K562 (cell line): Measurements from ENCODE around the gene BBC3. TPM values are rescaled to one million over a fixed set of nuclear protein-coding genes. Genes with fewer than 3 reads are reported as not detected.

ENCODE experiments used
- BCOR ChIP-seq: fragments of 450-650 bp; IDR thresholded peaks from 2 replicates; pipeline ENCODE4 v1.6.1; 2016
- CBFA2T3 ChIP-seq: fragments of 450-650 bp; IDR thresholded peaks from 2 replicates; pipeline ENCODE4 v1.6.1; 2017
- CXXC5 ChIP-seq: fragments of 250-450 bp; sonication (Bioruptor Pico); IDR thresholded peaks from 2 replicates; pipeline ENCODE4 v1.8.0; 2022; ENCODE audit warnings: inconsistent platforms, mild to moderate bottlenecking, moderate library complexity
- DACH1 ChIP-seq: fragments of 450-650 bp; IDR thresholded peaks from 2 replicates; pipeline ENCODE4 v1.6.1; 2018; ENCODE audit not compliant: partially characterized antibody
- ESRRB ChIP-seq: fragments of 250-450 bp; sonication (Bioruptor Pico); IDR thresholded peaks from 2 replicates; pipeline ENCODE4 v1.5.0; 2020; ENCODE audit warnings: mild to moderate bottlenecking, moderate library complexity, borderline replicate concordance
- FOXA3 ChIP-seq, 2 experiments: fragments of 450-650 bp in 1 of 2; sonication (generic) in 1 of 2; formaldehyde crosslinking; IDR thresholded peaks in 1 of 2; conservative IDR thresholded peaks in 1 of 2; 2 replicates each; pipeline versions ENCODE4 v1.4.0 to v1.8.0; 2020 to 2022; ENCODE audit warnings: mild to moderate bottlenecking in 2 of 2, missing genetic modification reagents in 1 of 2
- GABPA ChIP-seq: fragments of 200-800 bp; sonication (Bioruptor generic); conservative IDR thresholded peaks from 2 replicates; pipeline ENCODE4 v1.6.1; 2016; ENCODE audit warnings: low read depth, missing genetic modification characterization, missing compliant biosample characterization
- JUNB ChIP-seq: fragments of 450-650 bp; formaldehyde crosslinking; conservative IDR thresholded peaks from 2 replicates; pipeline ENCODE4 v1.4.0; 2020; ENCODE audit warnings: mild to moderate bottlenecking
- MAFK ChIP-seq: IDR thresholded peaks from 2 replicates; pipeline ENCODE4 v1.6.1; 2011; ENCODE audit warnings: low read length, improper control_type of control experiment
- MED1 ChIP-seq: sonication (generic); formaldehyde crosslinking; IDR thresholded peaks from 2 replicates; pipeline ENCODE4 v1.8.1; 2023; ENCODE audit warnings: missing genetic modification reagents, borderline replicate concordance
- MXI1 ChIP-seq: IDR thresholded peaks from 2 replicates; pipeline ENCODE4 v1.6.1; 2011; ENCODE audit warnings: low read depth, mild to moderate bottlenecking, improper control_type of control experiment, low read length
- NR4A1 ChIP-seq, 2 experiments: fragments of 250-450 bp in 1 of 2; fragments of 450-650 bp in 1 of 2; sonication (Bioruptor Pico) in 1 of 2; IDR thresholded peaks; 2 replicates each; pipeline versions ENCODE4 v1.4.0 to v1.6.1; 2016 to 2020; ENCODE audit warnings: mild to moderate bottlenecking in 2 of 2, missing compliant biosample characterization in 1 of 2, missing genetic modification characterization in 1 of 2, moderate library complexity in 1 of 2
- PHF8 ChIP-seq: fragments of 200-600 bp; sonication (generic); IDR thresholded peaks from 2 replicates; pipeline ENCODE4 v1.6.1; 2012; ENCODE audit warnings: mixed run types, mild to moderate bottlenecking, inconsistent platforms, low read length, moderate library complexity, borderline replicate concordance
- POLR2A ChIP-seq: fragments of 450-650 bp; conservative IDR thresholded peaks from 2 replicates; pipeline ENCODE4 v1.6.1; 2016
- PYGO2 ChIP-seq: fragments of 450-650 bp; IDR thresholded peaks from 2 replicates; pipeline ENCODE4 v1.6.1; 2016; ENCODE audit warnings: mild to moderate bottlenecking, missing genetic modification characterization, moderate library complexity, missing compliant biosample characterization
- STAT5B ChIP-seq: fragments of 250-450 bp; sonication (Bioruptor Pico); IDR thresholded peaks from 2 replicates; pipeline ENCODE4 v1.8.0; 2021; ENCODE audit warnings: mild to moderate bottlenecking, inconsistent platforms
- ZFX ChIP-seq: sonication (generic); formaldehyde crosslinking; IDR thresholded peaks from 2 replicates; pipeline ENCODE4 v1.8.0; 2022; ENCODE audit warnings: mild to moderate bottlenecking, missing genetic modification reagents, moderate library complexity
- ZNF316 ChIP-seq: fragments of 450-650 bp; IDR thresholded peaks from 2 replicates; pipeline ENCODE4 v1.6.1; 2016
- ZNF717 ChIP-seq: fragments of 250-450 bp; sonication (Bioruptor Pico); IDR thresholded peaks from 2 replicates; pipeline ENCODE4 v1.5.0; 2021
- polyA plus RNA-seq, 8 experiments: library from polyadenylated mRNA; depleted of rRNA in 4 of 8; stranded (reverse) in 5 of 8; unstranded in 3 of 8; fragments of >200 nt; fragmentation: Nextera tagmentation in 2 of 8; fragmentation: Illumina TruSeq in 1 of 8; extraction: Ambion mirVana in 2 of 8; extraction: Trizol in 1 of 8; gene quantifications; 2 replicates each; pipeline versions ENCODE4 v1.2.1 to v1.2.3, GENCODE V29; 2011 to 2014; ENCODE audit warnings: inconsistent platforms in 1 of 8, missing spikeins in 1 of 8
- total RNA-seq, 7 experiments: library from RNA; depleted of rRNA in 6 of 7; stranded (reverse); fragments of >200 nt in 6 of 7; fragmentation: Illumina TruSeq in 2 of 7; extraction: Trizol in 2 of 7; gene quantifications; 2 replicates each; pipeline versions ENCODE4 v1.2.1 to v1.2.3, GENCODE V29; 2011 to 2021; ENCODE audit warnings: low replicate concordance in 1 of 7
- TF ChIP-seq, protein P1 (sequence below), 2 experiments: fragments of 450-650 bp; IDR thresholded peaks; 2 replicates each; pipeline ENCODE4 v1.6.1; 2018; ENCODE audit warnings: mild to moderate bottlenecking in 2 of 2, low read depth in 1 of 2; ENCODE audit not compliant: partially characterized antibody in 2 of 2
- TF ChIP-seq, protein P2 (sequence below): fragments of 250-450 bp; sonication (Bioruptor Pico); IDR thresholded peaks from 2 replicates; pipeline ENCODE4 v1.4.0; 2020; ENCODE audit warnings: mild to moderate bottlenecking
- TF ChIP-seq, protein P3 (sequence below): fragments of 450-650 bp; formaldehyde crosslinking; IDR thresholded peaks from 2 replicates; pipeline ENCODE4 v1.4.0; 2020; ENCODE audit warnings: mild to moderate bottlenecking, moderate library complexity

The BBC3 gene
- total and polyA plus RNA-seq, 9 of the 15 experiments (the other 6 are each of a cell fraction or from before 2014, with no cell fraction given) = 0.15 to 30.7 (median 4.8) TPM

DNA sequence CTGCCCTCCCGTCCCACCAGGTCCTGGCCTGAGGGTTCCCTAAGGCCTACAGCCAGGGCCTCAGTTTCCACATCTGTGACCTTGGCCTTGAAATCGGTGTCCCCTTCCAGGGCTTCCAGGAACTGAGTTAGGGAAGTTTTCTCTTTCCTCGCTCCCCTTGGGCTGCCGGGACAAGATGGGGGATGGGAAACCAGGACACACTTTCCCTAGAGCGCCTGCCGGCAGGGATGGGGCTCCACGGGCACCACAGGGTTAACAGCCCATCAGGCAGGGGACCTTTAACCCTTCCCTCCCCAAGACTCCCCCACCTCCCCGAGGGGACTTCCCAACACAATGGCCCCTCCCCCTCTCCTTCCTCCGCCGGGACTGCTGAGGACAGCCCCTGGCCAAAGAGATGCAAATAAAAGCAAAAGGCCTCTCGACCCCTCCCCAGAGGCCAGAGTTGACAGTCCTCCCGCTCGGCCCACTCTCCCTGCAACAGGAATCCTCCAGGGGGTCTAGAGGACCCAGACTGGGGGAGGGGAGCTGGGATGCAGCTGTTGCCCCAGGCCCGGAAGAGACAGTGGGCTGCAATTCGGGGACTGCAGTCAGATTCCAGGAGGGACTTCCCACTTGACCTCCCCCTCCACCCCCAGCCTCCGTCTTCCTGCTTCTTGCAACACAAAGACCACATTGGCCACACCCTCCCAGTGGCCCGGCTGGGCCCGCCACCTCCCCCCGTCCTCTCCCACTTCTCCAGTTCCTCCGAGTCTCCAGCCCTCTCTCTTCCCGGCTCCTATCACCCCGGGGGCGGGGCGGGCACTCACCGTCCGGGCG lies 3.4 kb downstream of the BBC3 start (continued):
- TF ChIP-seq ZFX (CRISPR knock-in tag) (no peak; the same call in none of the 2 replicates), ZNF717 (CRISPR knock-in tag) (no peak), DACH1 (peak; percentile 85), MXI1 (0 out of 2 replicates have a peak, but pooled peaks have one; percentile 22), POLR2A (peak; percentile 3; the same call in 1 of the 2 replicates), MAFK (no peak), ESRRB (CRISPR knock-in tag) (no peak), BCOR (peak; percentile 99), PYGO2 (tag) (no peak), PHF8 (peak; percentile 20; the same call in 1 of the 2 replicates), CBFA2T3 (no peak; the same call in 1 of the 2 replicates), JUNB (no peak), NR4A1 (CRISPR knock-in tag; IDR thresholded peaks at IDR 0.05) (no peak), NR4A1 (tag; IDR thresholded peaks at IDR 0.05) (no peak), FOXA3 (CRISPR knock-in tag; conservative IDR thresholded peaks at IDR 0.05 in 1 of 2, IDR thresholded peaks at IDR 0.05 in 1 of 2) (no peak), CXXC5 (peak; percentile 56), ZNF316 (no peak), STAT5B (CRISPR knock-in tag) (no peak), MED1 (CRISPR knock-in tag) (no peak), GABPA (tag) (peak; percentile 60; the same call in 1 of the 2 replicates)
- TF ChIP-seq, protein P1, sequence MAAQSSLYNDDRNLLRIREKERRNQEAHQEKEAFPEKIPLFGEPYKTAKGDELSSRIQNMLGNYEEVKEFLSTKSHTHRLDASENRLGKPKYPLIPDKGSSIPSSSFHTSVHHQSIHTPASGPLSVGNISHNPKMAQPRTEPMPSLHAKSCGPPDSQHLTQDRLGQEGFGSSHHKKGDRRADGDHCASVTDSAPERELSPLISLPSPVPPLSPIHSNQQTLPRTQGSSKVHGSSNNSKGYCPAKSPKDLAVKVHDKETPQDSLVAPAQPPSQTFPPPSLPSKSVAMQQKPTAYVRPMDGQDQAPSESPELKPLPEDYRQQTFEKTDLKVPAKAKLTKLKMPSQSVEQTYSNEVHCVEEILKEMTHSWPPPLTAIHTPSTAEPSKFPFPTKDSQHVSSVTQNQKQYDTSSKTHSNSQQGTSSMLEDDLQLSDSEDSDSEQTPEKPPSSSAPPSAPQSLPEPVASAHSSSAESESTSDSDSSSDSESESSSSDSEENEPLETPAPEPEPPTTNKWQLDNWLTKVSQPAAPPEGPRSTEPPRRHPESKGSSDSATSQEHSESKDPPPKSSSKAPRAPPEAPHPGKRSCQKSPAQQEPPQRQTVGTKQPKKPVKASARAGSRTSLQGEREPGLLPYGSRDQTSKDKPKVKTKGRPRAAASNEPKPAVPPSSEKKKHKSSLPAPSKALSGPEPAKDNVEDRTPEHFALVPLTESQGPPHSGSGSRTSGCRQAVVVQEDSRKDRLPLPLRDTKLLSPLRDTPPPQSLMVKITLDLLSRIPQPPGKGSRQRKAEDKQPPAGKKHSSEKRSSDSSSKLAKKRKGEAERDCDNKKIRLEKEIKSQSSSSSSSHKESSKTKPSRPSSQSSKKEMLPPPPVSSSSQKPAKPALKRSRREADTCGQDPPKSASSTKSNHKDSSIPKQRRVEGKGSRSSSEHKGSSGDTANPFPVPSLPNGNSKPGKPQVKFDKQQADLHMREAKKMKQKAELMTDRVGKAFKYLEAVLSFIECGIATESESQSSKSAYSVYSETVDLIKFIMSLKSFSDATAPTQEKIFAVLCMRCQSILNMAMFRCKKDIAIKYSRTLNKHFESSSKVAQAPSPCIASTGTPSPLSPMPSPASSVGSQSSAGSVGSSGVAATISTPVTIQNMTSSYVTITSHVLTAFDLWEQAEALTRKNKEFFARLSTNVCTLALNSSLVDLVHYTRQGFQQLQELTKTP (IDR thresholded peaks at IDR 0.05; ENCODE audit: low read depth in 1 of 2, partially characterized antibody in 2 of 2) = peak; percentile 63 to 84
- TF ChIP-seq, protein P2, sequence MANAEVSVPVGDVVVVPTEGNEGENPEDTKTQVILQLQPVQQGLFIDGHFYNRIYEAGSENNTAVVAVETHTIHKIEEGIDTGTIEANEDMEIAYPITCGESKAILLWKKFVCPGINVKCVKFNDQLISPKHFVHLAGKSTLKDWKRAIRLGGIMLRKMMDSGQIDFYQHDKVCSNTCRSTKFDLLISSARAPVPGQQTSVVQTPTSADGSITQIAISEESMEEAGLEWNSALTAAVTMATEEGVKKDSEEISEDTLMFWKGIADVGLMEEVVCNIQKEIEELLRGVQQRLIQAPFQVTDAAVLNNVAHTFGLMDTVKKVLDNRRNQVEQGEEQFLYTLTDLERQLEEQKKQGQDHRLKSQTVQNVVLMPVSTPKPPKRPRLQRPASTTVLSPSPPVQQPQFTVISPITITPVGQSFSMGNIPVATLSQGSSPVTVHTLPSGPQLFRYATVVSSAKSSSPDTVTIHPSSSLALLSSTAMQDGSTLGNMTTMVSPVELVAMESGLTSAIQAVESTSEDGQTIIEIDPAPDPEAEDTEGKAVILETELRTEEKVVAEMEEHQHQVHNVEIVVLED = 0 out of 2 replicates have a peak, but pooled peaks have one; percentile 21
- TF ChIP-seq, protein P3, sequence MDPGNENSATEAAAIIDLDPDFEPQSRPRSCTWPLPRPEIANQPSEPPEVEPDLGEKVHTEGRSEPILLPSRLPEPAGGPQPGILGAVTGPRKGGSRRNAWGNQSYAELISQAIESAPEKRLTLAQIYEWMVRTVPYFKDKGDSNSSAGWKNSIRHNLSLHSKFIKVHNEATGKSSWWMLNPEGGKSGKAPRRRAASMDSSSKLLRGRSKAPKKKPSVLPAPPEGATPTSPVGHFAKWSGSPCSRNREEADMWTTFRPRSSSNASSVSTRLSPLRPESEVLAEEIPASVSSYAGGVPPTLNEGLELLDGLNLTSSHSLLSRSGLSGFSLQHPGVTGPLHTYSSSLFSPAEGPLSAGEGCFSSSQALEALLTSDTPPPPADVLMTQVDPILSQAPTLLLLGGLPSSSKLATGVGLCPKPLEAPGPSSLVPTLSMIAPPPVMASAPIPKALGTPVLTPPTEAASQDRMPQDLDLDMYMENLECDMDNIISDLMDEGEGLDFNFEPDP = no peak
